Esophagus squamous epithelium (tissue), 4 donors: ENCODE results near the gene KRTAP3-2.

Source experiments
- POLR2A ChIP-seq, 4 donors: fragments of 450-650 bp; IDR thresholded peaks; one replicate each; pipeline ENCODE4 v1.6.1; 2017; ENCODE audit warnings: antibody characterized with exemption in 4 of 4, mild to moderate bottlenecking in 4 of 4, moderate library complexity in 3 of 4
- TF ChIP-seq, protein P1 (sequence below), 6 experiments: fragments of 450-650 bp in 4 of 6; fragments of 200-600 bp in 2 of 6; sonication (generic) in 2 of 6; IDR thresholded peaks; one replicate each; pipeline ENCODE4 v1.5.1; 2016 to 2019; ENCODE audit warnings: antibody characterized with exemption in 6 of 6, mild to moderate bottlenecking in 4 of 6, moderate library complexity in 4 of 6

DNA sequence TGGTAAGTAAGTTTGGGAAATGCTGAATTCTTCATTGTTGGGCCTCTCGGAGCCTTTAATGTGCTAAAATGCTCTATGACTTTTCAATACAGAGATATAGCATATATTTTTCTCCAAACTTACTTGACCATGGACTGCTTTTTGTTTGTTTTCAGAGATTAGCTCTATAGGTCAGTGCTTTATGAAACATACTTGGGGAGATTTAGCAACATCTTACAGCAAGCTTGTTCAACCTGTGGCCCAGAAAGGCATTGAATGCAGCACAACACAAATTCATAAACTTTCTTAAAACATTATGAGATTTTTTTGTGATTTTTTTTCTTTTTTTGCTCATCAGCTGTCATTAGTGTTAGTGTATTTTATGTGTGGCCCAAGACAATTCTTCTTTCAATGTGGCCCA is 10.2 kb upstream of the KRTAP3-2 start:
- TF ChIP-seq, protein P1, sequence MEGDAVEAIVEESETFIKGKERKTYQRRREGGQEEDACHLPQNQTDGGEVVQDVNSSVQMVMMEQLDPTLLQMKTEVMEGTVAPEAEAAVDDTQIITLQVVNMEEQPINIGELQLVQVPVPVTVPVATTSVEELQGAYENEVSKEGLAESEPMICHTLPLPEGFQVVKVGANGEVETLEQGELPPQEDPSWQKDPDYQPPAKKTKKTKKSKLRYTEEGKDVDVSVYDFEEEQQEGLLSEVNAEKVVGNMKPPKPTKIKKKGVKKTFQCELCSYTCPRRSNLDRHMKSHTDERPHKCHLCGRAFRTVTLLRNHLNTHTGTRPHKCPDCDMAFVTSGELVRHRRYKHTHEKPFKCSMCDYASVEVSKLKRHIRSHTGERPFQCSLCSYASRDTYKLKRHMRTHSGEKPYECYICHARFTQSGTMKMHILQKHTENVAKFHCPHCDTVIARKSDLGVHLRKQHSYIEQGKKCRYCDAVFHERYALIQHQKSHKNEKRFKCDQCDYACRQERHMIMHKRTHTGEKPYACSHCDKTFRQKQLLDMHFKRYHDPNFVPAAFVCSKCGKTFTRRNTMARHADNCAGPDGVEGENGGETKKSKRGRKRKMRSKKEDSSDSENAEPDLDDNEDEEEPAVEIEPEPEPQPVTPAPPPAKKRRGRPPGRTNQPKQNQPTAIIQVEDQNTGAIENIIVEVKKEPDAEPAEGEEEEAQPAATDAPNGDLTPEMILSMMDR (IDR thresholded peaks at IDR 0.05), result no peak
- no peak for TF ChIP-seq POLR2A (IDR thresholded peaks at IDR 0.05)
